HG03025 (cell line): ENCODE data around the gene CRTC1.

Experiments used
- ATAC-seq: cut with Tn5 transposase; IDR thresholded peaks from one replicate; pipeline ENCODE4 v1.9.1; 2021; ENCODE audit warnings: mild to moderate bottlenecking, moderate library complexity; ENCODE audit not compliant: unreplicated experiment, low FRiP score

Gene CRTC1

DNA sequence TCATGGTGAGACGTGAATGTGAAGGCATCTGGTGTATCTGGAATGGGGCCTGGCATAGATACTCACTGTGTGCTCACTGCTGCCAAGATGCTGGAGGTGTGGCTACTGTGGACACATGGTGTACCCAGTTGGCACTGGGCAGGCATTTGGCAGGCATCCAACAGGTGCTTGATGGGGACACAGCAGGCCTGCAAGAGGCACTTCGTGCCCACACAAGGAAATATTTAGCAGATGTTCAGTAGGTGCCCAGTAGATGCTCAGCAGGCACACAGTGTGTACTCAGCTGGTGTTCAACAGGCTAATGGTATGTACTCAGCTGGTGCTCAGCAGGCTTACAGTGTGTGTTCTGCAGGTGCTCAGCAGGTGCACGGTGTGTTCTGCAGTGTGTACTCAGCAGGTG lies 14.2 kb downstream of the CRTC1 start:
- no peak for ATAC-seq

DNA sequence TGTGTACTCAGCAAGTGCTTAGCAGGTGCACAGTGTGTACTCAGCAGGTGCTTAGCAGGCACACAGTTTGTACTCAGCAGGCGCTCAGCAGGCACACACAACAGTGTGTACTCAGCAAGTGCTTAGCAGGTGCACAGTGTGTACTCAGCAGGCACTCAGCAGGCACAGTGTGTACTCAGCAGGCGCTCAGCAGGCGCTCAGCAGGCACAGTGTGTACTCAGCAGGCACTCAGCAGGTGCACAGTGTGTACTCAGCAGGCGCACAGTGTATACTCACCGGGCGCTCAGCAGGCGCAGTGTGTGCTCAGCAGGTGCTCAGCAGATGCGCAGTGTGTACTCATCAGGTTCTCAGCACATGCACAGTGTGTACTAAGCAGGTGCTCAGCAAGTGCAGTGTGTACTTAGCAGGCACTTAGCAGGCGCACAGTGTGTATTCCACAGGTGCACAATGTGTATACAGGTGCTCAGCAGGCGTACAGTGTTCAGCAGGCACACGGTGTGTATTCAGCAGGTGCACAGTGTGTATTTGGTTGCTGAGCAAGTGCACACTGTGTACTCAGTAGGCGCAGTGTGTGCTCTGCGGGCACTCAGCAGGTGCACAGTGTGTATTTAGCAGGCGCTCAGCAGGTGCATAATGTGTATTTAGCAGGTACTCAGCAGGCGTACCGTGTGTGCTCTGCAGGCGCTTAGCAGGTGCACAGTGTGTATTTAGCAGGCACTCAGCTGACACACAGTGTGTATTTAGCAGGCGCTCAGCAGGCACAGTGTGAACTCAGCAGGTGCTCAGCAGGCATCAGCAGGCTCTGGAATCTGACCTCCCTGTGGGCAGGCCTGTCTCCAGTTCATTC lies 15.1 kb downstream of the CRTC1 start:
- ATAC-seq = no peak

DNA sequence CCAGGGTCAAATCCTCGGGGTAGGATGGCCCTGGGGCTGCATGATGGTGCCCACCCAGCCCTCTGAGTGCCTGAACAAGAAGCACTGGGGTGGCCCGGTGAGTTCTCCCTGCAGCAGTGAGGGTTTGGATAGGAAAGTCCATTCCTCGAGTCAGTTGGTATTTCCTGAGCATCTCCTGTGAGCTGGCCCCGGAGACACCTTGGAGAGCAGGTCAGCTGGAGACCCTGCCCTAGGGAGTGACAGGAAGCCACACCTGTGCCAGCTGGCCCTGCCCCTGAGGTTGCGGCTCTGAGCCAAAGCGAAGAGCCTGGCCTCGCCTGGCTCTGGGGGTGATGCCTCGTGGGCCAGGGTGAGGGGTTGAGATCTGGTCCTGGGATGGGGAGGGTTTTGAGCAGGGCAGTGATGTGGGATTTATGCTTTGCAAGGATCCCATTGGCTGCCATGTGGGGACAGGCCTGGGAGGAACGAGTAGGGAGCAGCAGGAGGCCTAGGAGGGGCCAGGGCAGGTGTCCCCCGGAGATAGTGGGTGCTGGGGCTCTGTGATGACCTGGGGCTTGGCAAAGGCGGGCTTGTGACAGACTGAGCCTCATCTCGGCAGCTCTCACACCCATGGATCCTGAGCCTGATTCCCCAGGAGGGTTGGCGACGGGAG lies 16.0 kb downstream of the CRTC1 start:
- no peak for ATAC-seq

GRCh38 chr19:18700501-18701249 lies 17.2 kb downstream of the CRTC1 start:
- no peak for ATAC-seq

- no peak for ATAC-seq
Observed at GRCh38 chr19:18701250-18701608, 17.7 kb downstream of the CRTC1 start.

GRCh38 chr19:18704054-18704453 lies 20.6 kb downstream of the CRTC1 start:
- no peak for ATAC-seq

- ATAC-seq = no peak
Observed at GRCh38 chr19:18704971-18705370, 21.5 kb downstream of the CRTC1 start.

DNA sequence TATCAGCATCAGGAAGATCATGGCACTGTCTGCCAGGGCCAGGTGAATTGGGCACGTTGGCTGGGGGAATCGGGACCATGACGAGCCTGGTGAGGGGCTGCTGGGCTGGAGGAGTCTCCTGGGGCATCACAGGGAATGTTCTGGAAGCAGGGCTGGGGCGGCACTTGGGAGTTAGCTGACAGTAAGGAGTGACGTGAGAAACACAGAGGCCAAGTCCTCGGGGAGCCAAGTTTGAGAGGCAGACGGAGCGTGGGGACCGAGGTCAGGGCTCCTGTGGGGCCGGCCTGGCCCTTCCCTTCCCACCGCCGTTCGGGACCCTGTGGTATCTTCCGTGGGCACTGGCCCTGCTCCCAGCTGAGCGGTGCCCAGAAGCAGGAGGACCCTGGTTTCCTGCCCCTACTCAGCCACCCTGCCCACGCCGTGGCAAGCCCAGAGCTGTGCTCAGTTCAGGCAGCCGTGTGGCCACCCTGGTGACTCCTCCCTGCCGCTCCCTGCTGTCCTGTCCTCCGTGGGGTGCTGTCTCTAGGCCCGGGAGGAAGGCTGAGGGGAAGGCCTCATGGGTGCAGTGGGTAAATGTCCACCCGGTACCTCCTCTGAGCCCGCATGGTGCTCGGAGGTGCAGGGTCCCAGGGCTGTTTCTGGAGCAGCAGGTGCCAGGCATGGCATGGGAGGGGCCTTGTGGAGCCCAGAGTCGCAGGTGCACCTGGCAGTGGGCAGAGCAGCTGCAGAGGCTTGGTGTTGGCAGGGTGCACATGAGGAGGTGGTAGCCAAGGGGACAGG lies 25.2 kb downstream of the CRTC1 start:
- no peak for ATAC-seq

- no peak for ATAC-seq
Observed at GRCh38 chr19:18709546-18709945, 26.1 kb downstream of the CRTC1 start.

GRCh38 chr19:18710186-18710585 lies 26.7 kb downstream of the CRTC1 start:
- no peak for ATAC-seq

DNA sequence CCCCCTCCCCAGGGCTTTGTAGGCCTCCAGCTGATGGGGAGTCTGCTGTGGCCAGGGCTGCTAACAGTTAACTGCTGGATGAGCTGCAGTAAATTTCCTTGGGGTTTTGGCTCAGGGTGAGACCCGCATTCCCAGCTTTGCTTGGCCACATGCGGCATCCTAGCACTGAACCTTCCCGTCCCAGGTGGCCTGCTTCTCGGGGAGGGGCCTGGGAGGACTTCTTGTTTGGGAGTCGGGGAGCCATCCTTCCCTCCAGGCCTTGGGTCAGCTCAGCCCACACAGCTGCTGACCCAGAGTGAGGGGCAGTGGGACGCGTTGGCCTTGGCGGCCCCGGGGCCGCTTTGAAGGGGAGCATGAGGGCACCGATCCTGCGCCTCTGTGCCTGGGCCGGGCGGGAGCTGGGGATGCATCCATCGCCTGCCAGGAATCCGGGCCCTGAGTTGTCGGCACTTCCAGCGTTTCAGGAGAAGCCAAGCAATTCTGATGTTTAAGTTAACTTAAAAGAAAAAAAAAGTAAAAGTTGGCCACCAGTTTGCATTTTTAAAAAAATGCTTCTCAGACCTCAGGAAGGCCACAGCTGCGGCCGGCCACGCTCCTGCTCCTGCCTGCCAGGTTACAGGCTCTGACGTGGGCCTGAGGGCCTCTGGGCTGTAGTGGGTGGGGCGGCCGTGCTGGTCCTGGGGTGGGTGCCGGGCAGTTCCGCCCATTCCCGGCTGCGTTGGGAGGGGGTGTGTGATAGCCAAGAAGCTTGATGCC lies 27.7 kb downstream of the CRTC1 start:
- no peak for ATAC-seq

GRCh38 chr19:18711893-18712292 lies 28.4 kb downstream of the CRTC1 start:
- no peak for ATAC-seq

DNA sequence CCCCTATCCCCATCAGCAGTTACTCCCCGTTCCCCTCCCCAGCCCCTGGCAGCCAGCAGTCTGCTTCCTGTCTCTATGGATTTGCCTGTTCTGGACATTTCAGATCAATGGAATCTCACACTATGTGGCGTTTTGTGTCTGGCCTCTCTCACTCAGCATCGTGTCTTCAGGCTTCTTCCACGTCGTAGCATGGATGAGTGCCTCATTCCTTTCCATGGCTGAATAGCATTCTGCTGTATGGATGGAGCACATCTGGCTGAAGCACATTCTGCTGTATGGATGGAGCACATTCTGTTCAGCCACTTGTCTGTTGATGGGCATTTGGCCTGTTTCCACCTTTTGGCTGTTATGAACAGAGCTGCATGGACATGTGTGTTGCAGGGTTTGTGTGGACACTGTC lies 29.5 kb downstream of the CRTC1 start:
- ATAC-seq = no peak

DNA sequence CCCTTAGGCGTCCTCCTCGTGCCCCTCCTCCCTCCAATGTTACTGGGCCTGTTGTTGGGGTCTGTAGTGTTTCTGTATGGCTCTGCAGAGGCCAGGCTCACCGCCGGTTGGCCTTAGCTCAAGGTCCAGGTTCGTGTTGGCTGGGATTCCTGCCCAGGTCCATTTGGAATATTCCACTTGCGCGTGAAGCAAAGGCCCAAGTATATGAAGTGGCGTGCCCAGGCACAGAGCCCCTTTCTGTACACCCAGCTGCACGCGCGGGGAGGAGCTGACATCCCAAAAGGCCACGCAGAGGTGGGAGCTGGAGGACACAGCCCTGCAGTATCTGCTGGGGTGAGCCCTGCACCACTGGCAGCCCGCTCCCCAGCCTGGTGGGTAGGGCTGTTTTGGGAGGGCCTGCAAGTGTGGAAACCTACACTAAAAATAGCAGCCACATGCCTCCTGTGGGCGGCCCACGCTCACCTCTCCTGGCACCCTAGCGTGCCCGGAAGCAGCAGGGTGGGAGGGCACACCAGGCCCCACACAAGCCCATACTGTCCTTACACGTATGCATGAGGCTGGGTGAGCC lies 30.2 kb downstream of the CRTC1 start:
- ATAC-seq = no peak

GRCh38 chr19:18715416-18715815 lies 31.9 kb downstream of the CRTC1 start:
- ATAC-seq = no peak

DNA sequence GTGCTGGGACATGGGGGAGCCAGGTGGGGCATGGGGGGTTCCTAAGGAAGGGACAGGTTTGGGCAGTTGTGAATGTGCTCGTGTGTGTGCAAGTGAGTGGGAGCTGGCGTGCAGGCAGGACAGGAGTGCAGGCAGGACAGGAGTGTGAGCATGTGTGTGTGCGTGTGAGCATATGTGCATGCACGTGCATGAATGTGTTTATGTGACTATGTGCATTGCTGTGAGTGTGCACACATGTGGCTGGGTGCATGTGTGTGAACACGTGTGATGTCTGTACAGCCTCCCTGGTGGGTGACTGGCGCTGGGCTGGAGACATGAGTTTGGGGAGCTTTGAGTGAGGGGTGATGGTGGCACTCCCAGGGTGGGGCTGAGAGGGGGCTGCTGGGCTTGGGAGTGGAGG lies 33.4 kb downstream of the CRTC1 start:
- no peak for ATAC-seq

DNA sequence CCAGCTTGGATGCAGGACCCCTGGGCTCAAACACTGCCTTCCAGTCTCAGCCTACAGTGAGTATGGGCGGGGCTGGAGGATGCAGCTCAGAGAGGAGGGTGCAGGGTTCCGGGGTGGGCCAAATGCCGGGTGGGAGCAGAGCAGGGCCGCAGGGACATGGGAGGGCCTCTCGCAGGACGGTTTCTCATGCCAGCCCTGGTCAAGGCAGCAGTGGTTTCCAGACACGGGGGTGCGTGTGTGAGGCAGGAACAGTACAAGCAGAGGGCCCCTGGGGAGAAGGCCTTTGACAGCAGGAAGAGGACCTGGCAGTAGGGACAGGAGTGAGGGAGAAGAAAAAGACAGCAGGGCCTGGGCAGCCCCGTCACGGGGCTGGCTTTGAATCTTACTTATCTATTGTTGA lies 34.1 kb downstream of the CRTC1 start:
- no peak for ATAC-seq

DNA sequence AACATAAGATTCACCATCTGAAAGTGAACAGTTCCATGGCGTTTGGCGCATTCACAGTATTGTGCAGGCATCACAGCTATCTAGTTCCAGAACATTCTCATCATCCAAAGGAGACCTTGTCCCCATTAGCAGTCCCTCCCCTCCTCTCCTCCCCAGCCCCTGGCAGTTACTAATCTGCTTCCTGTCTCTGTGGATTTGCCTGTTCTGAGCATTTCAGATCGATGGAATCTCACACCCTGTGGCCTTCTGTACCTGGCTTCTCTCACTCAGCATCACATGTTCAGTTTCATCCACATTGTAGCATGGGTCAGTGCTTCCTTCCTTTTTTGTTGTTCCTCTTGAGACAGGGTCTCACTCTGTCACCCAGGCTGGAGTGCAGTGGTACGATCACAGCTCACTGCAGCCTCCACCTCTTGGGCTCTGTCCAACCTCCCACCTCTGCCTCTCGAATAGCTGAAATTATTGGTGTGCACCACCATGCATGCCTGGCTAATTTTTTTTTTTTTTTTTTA lies 34.6 kb downstream of the CRTC1 start:
- no peak for ATAC-seq

- no peak for ATAC-seq
Observed at GRCh38 chr19:18718846-18719458, 35.5 kb downstream of the CRTC1 start.
